Esophagus squamous epithelium (tissue), 4 donors: ENCODE measurements around the gene CDH2.

Experiments used
- POLR2A ChIP-seq, 4 donors: fragments of 450-650 bp; IDR thresholded peaks; one replicate each; pipeline ENCODE4 v1.6.1; 2017; ENCODE audit warnings: antibody characterized with exemption in 4 of 4, mild to moderate bottlenecking in 4 of 4, moderate library complexity in 3 of 4
- TF ChIP-seq, protein P1 (sequence below), 6 experiments: fragments of 450-650 bp in 4 of 6; fragments of 200-600 bp in 2 of 6; sonication (generic) in 2 of 6; IDR thresholded peaks; one replicate each; pipeline ENCODE4 v1.5.1; 2016 to 2019; ENCODE audit warnings: antibody characterized with exemption in 6 of 6, mild to moderate bottlenecking in 4 of 6, moderate library complexity in 4 of 6

DNA sequence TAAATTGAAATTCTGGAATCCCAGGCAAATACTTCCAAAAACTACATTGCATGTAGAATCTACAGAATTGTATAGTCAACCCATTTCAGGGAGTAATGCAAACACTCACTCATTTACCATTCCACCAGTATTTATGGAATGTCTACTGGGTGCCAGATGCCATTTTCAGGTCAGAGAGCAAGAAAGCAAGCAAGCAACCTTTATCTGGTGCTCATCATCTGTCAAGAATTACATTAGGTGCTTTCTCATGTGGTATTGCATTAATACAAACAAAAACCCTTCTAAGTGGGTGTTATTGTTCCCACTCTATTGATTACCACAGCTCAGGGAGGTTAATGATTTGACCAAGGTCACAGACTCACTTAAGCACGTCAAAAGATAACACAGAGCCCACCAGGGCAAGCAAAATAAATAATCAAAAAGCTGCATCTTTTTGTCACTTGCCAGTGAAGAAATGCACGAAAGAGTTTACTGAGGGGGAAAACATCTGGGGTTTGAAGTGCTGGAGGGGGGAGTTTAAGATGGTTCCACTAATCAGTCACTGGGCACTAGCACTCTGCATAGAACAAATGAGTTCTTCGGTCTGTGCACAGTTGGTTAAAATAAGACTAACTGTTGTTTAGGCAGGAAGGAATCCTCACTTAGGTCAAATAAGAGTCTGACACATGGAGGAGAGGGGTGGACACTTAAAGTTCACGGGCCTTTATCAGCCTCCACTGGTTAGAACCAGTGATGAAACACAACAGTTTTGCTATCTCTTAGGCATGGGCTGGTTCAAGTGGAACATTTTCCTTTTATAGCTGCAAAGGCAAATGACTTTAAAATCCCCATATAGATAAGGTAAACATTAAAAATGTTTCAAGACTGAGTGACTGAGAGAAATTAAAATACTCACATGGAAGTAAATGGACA is 208.8 kb downstream of the CDH2 start:
- TF ChIP-seq POLR2A (IDR thresholded peaks at IDR 0.05), result no peak
- TF ChIP-seq, protein P1, sequence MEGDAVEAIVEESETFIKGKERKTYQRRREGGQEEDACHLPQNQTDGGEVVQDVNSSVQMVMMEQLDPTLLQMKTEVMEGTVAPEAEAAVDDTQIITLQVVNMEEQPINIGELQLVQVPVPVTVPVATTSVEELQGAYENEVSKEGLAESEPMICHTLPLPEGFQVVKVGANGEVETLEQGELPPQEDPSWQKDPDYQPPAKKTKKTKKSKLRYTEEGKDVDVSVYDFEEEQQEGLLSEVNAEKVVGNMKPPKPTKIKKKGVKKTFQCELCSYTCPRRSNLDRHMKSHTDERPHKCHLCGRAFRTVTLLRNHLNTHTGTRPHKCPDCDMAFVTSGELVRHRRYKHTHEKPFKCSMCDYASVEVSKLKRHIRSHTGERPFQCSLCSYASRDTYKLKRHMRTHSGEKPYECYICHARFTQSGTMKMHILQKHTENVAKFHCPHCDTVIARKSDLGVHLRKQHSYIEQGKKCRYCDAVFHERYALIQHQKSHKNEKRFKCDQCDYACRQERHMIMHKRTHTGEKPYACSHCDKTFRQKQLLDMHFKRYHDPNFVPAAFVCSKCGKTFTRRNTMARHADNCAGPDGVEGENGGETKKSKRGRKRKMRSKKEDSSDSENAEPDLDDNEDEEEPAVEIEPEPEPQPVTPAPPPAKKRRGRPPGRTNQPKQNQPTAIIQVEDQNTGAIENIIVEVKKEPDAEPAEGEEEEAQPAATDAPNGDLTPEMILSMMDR (IDR thresholded peaks at IDR 0.05), result no peak
